ENCODE results near the gene ACOT2. TPM values are rescaled to one million over a fixed set of nuclear protein-coding genes. Genes with fewer than 3 reads are reported as not detected.

The ACOT2 gene
- total RNA-seq, 4 donors from 2014 or later, result 36.8 to 186 (median 128) TPM

- H3K4me1 ChIP-seq, result peaks cover 0 to 16% (median 12%) of the 10 kb centered on the region in 4 donors
- DNase-seq (ENCODE audit: extremely low spot score), result peak; percentile 92
- H3K27ac ChIP-seq (replicated peaks in 1 of 4), result peak within 1 kb of the TSS; percentile 84 to 91 (median 86)
- no peaks in the 10 kb centered on the region for H3K9me3 ChIP-seq
- peak within 1 kb of the TSS; percentile 65 to 86 (median 72) for H3K4me3 ChIP-seq
- H3K36me3 ChIP-seq, result no peaks in the 10 kb centered on the region
- H3K27me3 ChIP-seq, result no peaks in the 10 kb centered on the region
- intact Hi-C loops (cut with DNase I), result no loop called here
- 0% methylated on average over 39 of the region's 84 CpGs for WGBS
- TF ChIP-seq POLR2A (IDR thresholded peaks at IDR 0.05; ENCODE audit: low read depth), result no peak
- no peak for TF ChIP-seq EP300 (IDR thresholded peaks at IDR 0.05)
- TF ChIP-seq, protein P1, sequence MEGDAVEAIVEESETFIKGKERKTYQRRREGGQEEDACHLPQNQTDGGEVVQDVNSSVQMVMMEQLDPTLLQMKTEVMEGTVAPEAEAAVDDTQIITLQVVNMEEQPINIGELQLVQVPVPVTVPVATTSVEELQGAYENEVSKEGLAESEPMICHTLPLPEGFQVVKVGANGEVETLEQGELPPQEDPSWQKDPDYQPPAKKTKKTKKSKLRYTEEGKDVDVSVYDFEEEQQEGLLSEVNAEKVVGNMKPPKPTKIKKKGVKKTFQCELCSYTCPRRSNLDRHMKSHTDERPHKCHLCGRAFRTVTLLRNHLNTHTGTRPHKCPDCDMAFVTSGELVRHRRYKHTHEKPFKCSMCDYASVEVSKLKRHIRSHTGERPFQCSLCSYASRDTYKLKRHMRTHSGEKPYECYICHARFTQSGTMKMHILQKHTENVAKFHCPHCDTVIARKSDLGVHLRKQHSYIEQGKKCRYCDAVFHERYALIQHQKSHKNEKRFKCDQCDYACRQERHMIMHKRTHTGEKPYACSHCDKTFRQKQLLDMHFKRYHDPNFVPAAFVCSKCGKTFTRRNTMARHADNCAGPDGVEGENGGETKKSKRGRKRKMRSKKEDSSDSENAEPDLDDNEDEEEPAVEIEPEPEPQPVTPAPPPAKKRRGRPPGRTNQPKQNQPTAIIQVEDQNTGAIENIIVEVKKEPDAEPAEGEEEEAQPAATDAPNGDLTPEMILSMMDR (IDR thresholded peaks at IDR 0.05), result peak in 1 of 3 experiments; percentile 3
- peak; percentile 5 to 46 for TF ChIP-seq POLR2AphosphoS5 (IDR thresholded peaks at IDR 0.05)
These were observed 43.5 kb downstream of the ACOT2 start, which contains the start of gene ACOT6 for GRCh38 chr14:73612339-73613045. TSS of gene ACOT6 (plus strand) at chr14:73612517. CDS start at chr14:73612572, 55 bp downstream.

GRCh38 chr14:73613046-73613383 is 44.0 kb downstream of the ACOT2 start:
- H3K4me3 ChIP-seq, result peak overlapping the region; percentile 65 to 86 (median 72)
- no peaks in the 10 kb centered on the region for H3K9me3 ChIP-seq
- H3K4me1 ChIP-seq, result peaks cover 0 to 16% (median 12%) of the 10 kb centered on the region in 4 donors
- WGBS, result under 1% methylated on average over 13 of the region's 13 CpGs
- DNase-seq (ENCODE audit: extremely low spot score), result no peak
- no peaks in the 10 kb centered on the region for H3K27me3 ChIP-seq
- intact Hi-C loops (cut with DNase I), result no loop called here
- no peaks in the 10 kb centered on the region for H3K36me3 ChIP-seq
- peak overlapping the region; percentile 84 to 91 (median 86) for H3K27ac ChIP-seq (replicated peaks in 1 of 4)
- no peak for TF ChIP-seq POLR2AphosphoS5 (IDR thresholded peaks at IDR 0.05)
- TF ChIP-seq EP300 (IDR thresholded peaks at IDR 0.05), result no peak

- Histone ChIP-seq H3K4me1 (peaks cover 0 to 16% (median 12%) of the 10 kb centered on the region in 4 donors), H3K36me3 (no peaks in the 10 kb centered on the region), H3K27me3 (no peaks in the 10 kb centered on the region), H3K4me3 (peak overlapping the region; percentile 65 to 86 (median 72)), H3K9me3 (no peaks in the 10 kb centered on the region), H3K27ac (replicated peaks in 1 of 4) (peak overlapping the region; percentile 84 to 91 (median 86))
- TF ChIP-seq, protein P1 (IDR thresholded peaks at IDR 0.05), result no peak
- TF ChIP-seq EP300 (IDR thresholded peaks at IDR 0.05) (no peak), POLR2A (IDR thresholded peaks at IDR 0.05; ENCODE audit: low read depth) (no peak), POLR2AphosphoS5 (IDR thresholded peaks at IDR 0.05) (no peak)
- 83% methylated on average over 3 of the region's 3 CpGs for WGBS
- intact Hi-C loops (cut with DNase I), result no loop called here
- no peak for DNase-seq (ENCODE audit: extremely low spot score)
These were observed 44.5 kb downstream of the ACOT2 start for GRCh38 chr14:73613419-73613963.

DNA sequence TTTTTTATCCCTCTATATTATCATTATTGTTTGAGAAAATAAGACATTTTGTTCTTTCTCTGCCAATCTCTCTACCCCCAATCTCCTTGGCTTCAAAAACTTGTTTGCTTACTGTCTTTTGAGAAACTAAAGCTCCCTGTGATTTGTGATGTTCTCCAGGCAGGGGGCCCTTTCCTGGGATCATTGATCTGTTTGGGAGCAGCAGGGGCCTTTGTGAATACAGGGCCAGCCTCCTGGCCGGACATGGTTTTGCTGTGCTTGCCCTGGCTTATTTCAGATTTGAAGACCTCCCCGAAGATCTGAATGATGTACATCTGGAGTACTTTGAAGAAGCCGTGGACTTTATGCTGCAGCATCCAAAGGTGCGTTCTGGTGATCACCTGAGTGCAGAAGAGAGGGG is 47.8 kb downstream of the ACOT2 start:
- TF ChIP-seq EP300 (IDR thresholded peaks at IDR 0.05) (no peak), POLR2AphosphoS5 (IDR thresholded peaks at IDR 0.05) (no peak), POLR2A (IDR thresholded peaks at IDR 0.05; ENCODE audit: low read depth) (no peak)
- TF ChIP-seq, protein P1 (IDR thresholded peaks at IDR 0.05), result no peak
- DNase-seq (ENCODE audit: extremely low spot score), result no peak
- intact Hi-C loops (cut with DNase I), result no loop called here
- no peak overlapping the region for H3K4me3 ChIP-seq
- peaks cover 0 to 13% (median 12%) of the 10 kb centered on the region in 4 donors for H3K4me1 ChIP-seq
- H3K36me3 ChIP-seq, result no peaks in the 10 kb centered on the region
- WGBS, result 72% methylated on average over 4 of the region's 4 CpGs
- H3K27me3 ChIP-seq, result no peaks in the 10 kb centered on the region
- H3K27ac ChIP-seq (replicated peaks in 1 of 4), result no peak overlapping the region
- H3K9me3 ChIP-seq, result no peaks in the 10 kb centered on the region

DNA sequence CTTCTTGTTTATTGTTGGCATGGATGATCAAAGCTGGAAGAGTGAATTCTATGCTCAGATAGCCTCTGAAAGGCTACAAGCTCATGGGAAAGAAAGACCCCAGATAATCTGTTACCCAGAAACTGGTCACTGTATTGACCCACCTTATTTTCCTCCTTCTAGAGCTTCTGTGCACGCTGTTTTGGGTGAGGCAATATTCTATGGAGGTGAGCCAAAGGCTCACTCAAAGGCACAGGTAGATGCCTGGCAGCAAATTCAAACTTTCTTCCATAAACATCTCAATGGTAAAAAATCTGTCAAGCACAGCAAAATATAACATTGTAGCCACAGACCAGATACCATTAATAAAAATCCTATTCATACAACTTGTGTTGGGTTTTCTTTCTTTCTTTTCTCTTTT is 50.5 kb downstream of the ACOT2 start:
- no peak for DNase-seq (ENCODE audit: extremely low spot score)
- Histone ChIP-seq H3K9me3 (no peaks in the 10 kb centered on the region), H3K36me3 (no peaks in the 10 kb centered on the region), H3K27me3 (no peaks in the 10 kb centered on the region), H3K4me1 (no peaks in the 10 kb centered on the region), H3K27ac (replicated peaks in 1 of 4) (no peak overlapping the region), H3K4me3 (no peak overlapping the region)
- no peak for TF ChIP-seq EP300 (IDR thresholded peaks at IDR 0.05)
- no peak for TF ChIP-seq POLR2AphosphoS5 (IDR thresholded peaks at IDR 0.05)
- TF ChIP-seq, protein P1 (IDR thresholded peaks at IDR 0.05), result no peak
- TF ChIP-seq POLR2A (IDR thresholded peaks at IDR 0.05; ENCODE audit: low read depth), result no peak
- WGBS, result 85% methylated on average over 1 of the region's 1 CpG
- intact Hi-C loops (cut with DNase I), result no loop called here

All from esophagus muscularis mucosa (tissue), 4 donors.